PFSK-1 (cell line): ENCODE measurements around the gene RABIF.

Source experiments
- FOXP2 ChIP-seq: optimal IDR thresholded peaks from 2 replicates; pipeline ENCODE3; 2011; ENCODE audit warnings: borderline replicate concordance, control low read depth, inconsistent platforms; ENCODE audit not compliant: insufficient read depth; ENCODE audit errors: extremely low read length, extremely low read depth
- POLR2AphosphoS5 ChIP-seq: IDR thresholded peaks from 2 replicates; pipeline ENCODE4 v1.6.1; 2012; ENCODE audit warnings: low read depth, mild to moderate bottlenecking, control low read depth, low read length, moderate library complexity
- REST ChIP-seq, 2 experiments: IDR thresholded peaks; 2 replicates each; pipeline versions ENCODE4 v1.6.1 to v1.8.0; 2011 to 2012; ENCODE audit warnings: low read depth in 2 of 2, low read length in 2 of 2, control low read depth in 1 of 2, inconsistent platforms in 1 of 2, mild to moderate bottlenecking in 1 of 2, moderate library complexity in 1 of 2; ENCODE audit not compliant: insufficient read depth in 1 of 2
- SIN3A ChIP-seq: IDR thresholded peaks from 2 replicates; pipeline ENCODE4 v1.6.1; 2012; ENCODE audit warnings: mild to moderate bottlenecking, low read length, moderate library complexity, borderline replicate concordance; ENCODE audit not compliant: insufficient read depth
- TAF1 ChIP-seq: IDR thresholded peaks from 2 replicates; pipeline ENCODE4 v1.6.1; 2012; ENCODE audit warnings: low read length, control low read depth, borderline replicate concordance; ENCODE audit not compliant: insufficient read depth

- TF ChIP-seq POLR2AphosphoS5 (no peak), SIN3A (no peak), REST (IDR thresholded peaks at IDR 0.05; ENCODE audit: insufficient read depth in 1 of 2, low read depth in 2 of 2, low read length in 2 of 2) (no peak), TAF1 (no peak), FOXP2 (no peak)
These were observed 30.6 kb downstream of the RABIF start for GRCh38 chr1:202858331-202858730.
